SK-N-SH treated with all-trans-retinoic acid at 6 μM for 48 hours (cell line): ENCODE results near the gene ARAP1.

Experiments
- CSRNP3 ChIP-seq: fragments of 250-450 bp; sonication (Bioruptor Pico); IDR thresholded peaks from 2 replicates; pipeline ENCODE4 v1.5.1; 2021; ENCODE audit warnings: mild to moderate bottlenecking, moderate library complexity
- ESRRG ChIP-seq: fragments of 250-450 bp; sonication (Bioruptor Pico); IDR thresholded peaks from 2 replicates; pipeline ENCODE4 v1.6.1; 2021; ENCODE audit warnings: mild to moderate bottlenecking
- TOX ChIP-seq: fragments of 250-450 bp; sonication (Bioruptor Pico); IDR thresholded peaks from 2 replicates; pipeline ENCODE4 v1.8.0; 2021; ENCODE audit warnings: mild to moderate bottlenecking, moderate library complexity, borderline replicate concordance
- ZFP3 ChIP-seq: fragments of 250-450 bp; sonication (Bioruptor Pico); IDR thresholded peaks from 2 replicates; pipeline ENCODE4 v1.5.0; 2020; ENCODE audit warnings: mild to moderate bottlenecking, moderate library complexity
- ZNF70 ChIP-seq: fragments of 450-650 bp; formaldehyde crosslinking; IDR thresholded peaks from 2 replicates; pipeline ENCODE4 v1.5.0; 2020; ENCODE audit warnings: mild to moderate bottlenecking, moderate library complexity

- no peak for TF ChIP-seq ESRRG (CRISPR knock-in tag)
- no peak for TF ChIP-seq ZFP3 (CRISPR knock-in tag)
- TF ChIP-seq TOX (CRISPR knock-in tag) = no peak
- TF ChIP-seq CSRNP3 (CRISPR knock-in tag) = no peak
- no peak for TF ChIP-seq ZNF70 (CRISPR knock-in tag)
These were observed 19.3 kb upstream of the ARAP1 start for GRCh38 chr11:72771507-72771906.
